HEK293 (cell line): ENCODE results near the gene HIP1.
A peak's percentile ranks its signal among the peaks of the same experiment; 100 is the strongest.

Experiments
- CTCF ChIA-PET: fragments of 350-600 bp; formaldehyde crosslinking; extraction: SDS; loops from one replicate; lab custom pipeline; 2021; ENCODE audit warnings: antibody characterized with exemption; lab: Yijun Ruan, JAX
- POLR2A ChIA-PET: fragments of 300-600 bp; formaldehyde crosslinking; extraction: SDS; loops from one replicate; lab custom pipeline; 2020; ENCODE audit warnings: antibody characterized with exemption, inconsistent platforms; lab: Yijun Ruan, JAX
- H3K27ac ChIP-seq: fragments of 200-500 bp; sonication (Bioruptor generic); 2 replicates; pipeline ENCODE4 v1.5.1; 2014; ENCODE audit warnings: low read depth, low read length, control low read depth, inconsistent platforms; ENCODE audit errors: extremely low read depth
- H3K36me3 ChIP-seq, 2 experiments: fragments of 200-500 bp in 1 of 2; sonication (Bioruptor generic) in 1 of 2; 1 replicate in 1 of 2; 2 replicates in 1 of 2; pipeline ENCODE4 v1.5.1; 2014 to 2017; ENCODE audit warnings: inconsistent platforms in 2 of 2, low read length in 2 of 2; ENCODE audit not compliant: control insufficient read depth in 2 of 2, insufficient read depth in 1 of 2
- H3K4me1 ChIP-seq: fragments of 200-500 bp; sonication (Bioruptor generic); 2 replicates; pipeline ENCODE4 v1.5.1; 2014; ENCODE audit warnings: mild to moderate bottlenecking, low read length, inconsistent platforms; ENCODE audit not compliant: control insufficient read depth, insufficient read depth
- H3K4me3 ChIP-seq: 2 replicates; pipeline ENCODE4 v1.5.1; 2011; ENCODE audit warnings: low read depth, mild to moderate bottlenecking, control low read depth, low read length, moderate library complexity
- H3K9me3 ChIP-seq: fragments of 200-500 bp; sonication (Bioruptor generic); 2 replicates; pipeline ENCODE4 v1.5.1; 2014; ENCODE audit warnings: low read depth, low read length, inconsistent platforms; ENCODE audit not compliant: control insufficient read depth, insufficient read depth
- MYNN ChIP-seq: fragments of 450-650 bp; formaldehyde crosslinking; IDR thresholded peaks from 2 replicates; pipeline ENCODE4 v1.5.1; 2016; ENCODE audit warnings: missing biosample characterization, missing genetic modification characterization, borderline replicate concordance
- PRDM2 ChIP-seq: fragments of 450-650 bp; formaldehyde crosslinking; IDR thresholded peaks from 2 replicates; pipeline ENCODE4 v1.5.1; 2016; ENCODE audit warnings: missing biosample characterization, missing genetic modification characterization, borderline replicate concordance
- PRDM6 ChIP-seq: fragments of 450-650 bp; formaldehyde crosslinking; IDR thresholded peaks from 2 replicates; pipeline ENCODE4 v1.5.1; 2017; ENCODE audit warnings: missing biosample characterization, missing genetic modification characterization
- ZIC2 ChIP-seq: fragments of 450-650 bp; formaldehyde crosslinking; IDR thresholded peaks from 2 replicates; pipeline ENCODE4 v1.5.1; 2016; ENCODE audit warnings: missing biosample characterization, missing genetic modification characterization
- ZNF157 ChIP-seq: fragments of 450-650 bp; formaldehyde crosslinking; IDR thresholded peaks from 2 replicates; pipeline ENCODE4 v1.5.1; 2016; ENCODE audit warnings: missing biosample characterization, missing genetic modification characterization
- ZNF19 ChIP-seq: fragments of 450-650 bp; formaldehyde crosslinking; IDR thresholded peaks from 2 replicates; pipeline ENCODE4; 2016; ENCODE audit warnings: missing biosample characterization, missing genetic modification characterization, low read depth
- ZNF416 ChIP-seq: fragments of 450-650 bp; formaldehyde crosslinking; IDR thresholded peaks from 2 replicates; pipeline ENCODE4 v1.5.1; 2016; ENCODE audit warnings: missing biosample characterization, missing genetic modification characterization
- ZSCAN23 ChIP-seq: fragments of 450-650 bp; formaldehyde crosslinking; IDR thresholded peaks from 2 replicates; pipeline ENCODE4 v1.5.1; 2016; ENCODE audit warnings: missing biosample characterization, missing genetic modification characterization
- TF ChIP-seq, protein P1 (sequence below): fragments of 450-650 bp; formaldehyde crosslinking; IDR thresholded peaks from 2 replicates; pipeline ENCODE4 v1.5.1; 2016; ENCODE audit warnings: missing biosample characterization, missing genetic modification characterization, borderline replicate concordance
- TF ChIP-seq, protein P2 (sequence below): fragments of 450-650 bp; formaldehyde crosslinking; IDR thresholded peaks from 2 replicates; pipeline ENCODE4 v1.5.1; 2016; ENCODE audit warnings: missing biosample characterization, missing genetic modification characterization

The HIP1 gene

GRCh38 chr7:75652788-75653187 lies 86.0 kb downstream of the HIP1 start:
- no peaks in the 10 kb centered on the region for H3K36me3 ChIP-seq
- no peak overlapping the region for H3K27ac ChIP-seq
- POLR2A ChIA-PET = no interaction called here
- H3K4me1 ChIP-seq = no peaks in the 10 kb centered on the region
- no peak overlapping the region for H3K4me3 ChIP-seq
- H3K9me3 ChIP-seq = no peaks in the 10 kb centered on the region
- TF ChIP-seq ZIC2 (tag by site-specific recombination) (0 out of 2 replicates have a peak, but pooled peaks have one; percentile 18), ZNF416 (tag by site-specific recombination) (peak; percentile 76; the same call in 1 of the 2 replicates), ZSCAN23 (tag by site-specific recombination) (no peak), ZNF157 (tag by site-specific recombination) (no peak)
- TF ChIP-seq, all 188 proteins: peak for 2
- CTCF ChIA-PET = interaction anchor here (1.1 kb wide), 1 partner anchor 109 kb away, joined by 3 read pairs; no protein-coding TSS in a partner anchor

GRCh38 chr7:75650681-75651080 lies 88.1 kb downstream of the HIP1 start:
- ChIA-PET CTCF (interaction anchor here (0.6 kb wide), 2 partner anchors 25 to 29 kb away, joined by 3 read pairs; no protein-coding TSS in a partner anchor), POLR2A (interaction anchor here (0.6 kb wide), 1 partner anchor 640 kb away, joined by 12 read pairs; no protein-coding TSS in a partner anchor)
- no peaks in the 10 kb centered on the region for H3K4me1 ChIP-seq
- H3K9me3 ChIP-seq = no peaks in the 10 kb centered on the region
- no peaks in the 10 kb centered on the region for H3K36me3 ChIP-seq
- TF ChIP-seq, protein P1, sequence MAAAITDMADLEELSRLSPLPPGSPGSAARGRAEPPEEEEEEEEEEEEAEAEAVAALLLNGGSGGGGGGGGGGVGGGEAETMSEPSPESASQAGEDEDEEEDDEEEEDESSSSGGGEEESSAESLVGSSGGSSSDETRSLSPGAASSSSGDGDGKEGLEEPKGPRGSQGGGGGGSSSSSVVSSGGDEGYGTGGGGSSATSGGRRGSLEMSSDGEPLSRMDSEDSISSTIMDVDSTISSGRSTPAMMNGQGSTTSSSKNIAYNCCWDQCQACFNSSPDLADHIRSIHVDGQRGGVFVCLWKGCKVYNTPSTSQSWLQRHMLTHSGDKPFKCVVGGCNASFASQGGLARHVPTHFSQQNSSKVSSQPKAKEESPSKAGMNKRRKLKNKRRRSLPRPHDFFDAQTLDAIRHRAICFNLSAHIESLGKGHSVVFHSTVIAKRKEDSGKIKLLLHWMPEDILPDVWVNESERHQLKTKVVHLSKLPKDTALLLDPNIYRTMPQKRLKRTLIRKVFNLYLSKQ (tag by site-specific recombination) = no peak
- no peak for TF ChIP-seq PRDM2
- no peak for TF ChIP-seq ZNF19 (tag by site-specific recombination)
- TF ChIP-seq PRDM6 = no peak
- TF ChIP-seq MYNN (tag by site-specific recombination) = no peak
- TF ChIP-seq, protein P2, sequence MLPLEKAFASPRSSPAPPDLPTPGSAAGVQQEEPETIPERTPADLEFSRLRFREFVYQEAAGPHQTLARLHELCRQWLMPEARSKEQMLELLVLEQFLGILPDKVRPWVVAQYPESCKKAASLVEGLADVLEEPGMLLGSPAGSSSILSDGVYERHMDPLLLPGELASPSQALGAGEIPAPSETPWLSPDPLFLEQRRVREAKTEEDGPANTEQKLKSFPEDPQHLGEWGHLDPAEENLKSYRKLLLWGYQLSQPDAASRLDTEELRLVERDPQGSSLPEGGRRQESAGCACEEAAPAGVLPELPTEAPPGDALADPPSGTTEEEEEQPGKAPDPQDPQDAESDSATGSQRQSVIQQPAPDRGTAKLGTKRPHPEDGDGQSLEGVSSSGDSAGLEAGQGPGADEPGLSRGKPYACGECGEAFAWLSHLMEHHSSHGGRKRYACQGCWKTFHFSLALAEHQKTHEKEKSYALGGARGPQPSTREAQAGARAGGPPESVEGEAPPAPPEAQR (tag by site-specific recombination) = no peak
- no peak overlapping the region for H3K27ac ChIP-seq
- H3K4me3 ChIP-seq = no peak overlapping the region
